Small intestine (tissue), 7 donors: ENCODE data around the gene TUBB2B. TPM values are rescaled to one million over a fixed set of nuclear protein-coding genes. Genes with fewer than 3 reads are reported as not detected.
"Not testable (repeated sequence)": the region's sequence is repeated elsewhere in the genome, so short reads cannot be mapped to it uniquely, and the experiment has no call there.

ENCODE experiments used
- DNase-seq, 2 donors: peaks; one replicate each; pipeline versions ENCODE4 v3.0.0 to v3.0.0-alpha.2; 2013
- FAIRE-seq: peaks from 2 replicates; lab custom pipeline; 2012; peaks lifted over from hg19 to GRCh38; lab: Jason Lieb, UNC
- H3K27ac ChIP-seq, 3 donors: one replicate each; pipeline ENCODE4 v1.5.1; 2013; ENCODE audit warnings: low read length in 2 of 3, mild to moderate bottlenecking in 2 of 3, control low read depth in 1 of 3, inconsistent platforms in 1 of 3, low read depth in 1 of 3, moderate library complexity in 1 of 3
- H3K27me3 ChIP-seq, 3 donors: one replicate each; pipeline ENCODE4 v1.6.1; 2013; ENCODE audit warnings: low read length in 3 of 3, inconsistent platforms in 1 of 3; ENCODE audit not compliant: control insufficient read depth in 3 of 3, insufficient read depth in 3 of 3
- H3K36me3 ChIP-seq, 3 donors: one replicate each; pipeline ENCODE4 v1.6.1; 2013; ENCODE audit warnings: low read length in 3 of 3, inconsistent platforms in 1 of 3, low read depth in 1 of 3, mild to moderate bottlenecking in 1 of 3, moderate library complexity in 1 of 3; ENCODE audit not compliant: control insufficient read depth in 3 of 3, insufficient read depth in 2 of 3
- H3K4me1 ChIP-seq, 3 donors: one replicate each; pipeline ENCODE4 v1.6.1; 2013; ENCODE audit warnings: low read length in 2 of 3, inconsistent platforms in 1 of 3, low read depth in 1 of 3, mild to moderate bottlenecking in 1 of 3, moderate library complexity in 1 of 3; ENCODE audit not compliant: control insufficient read depth in 3 of 3, insufficient read depth in 2 of 3
- H3K4me3 ChIP-seq, 3 donors: one replicate each; pipeline ENCODE4 v1.5.1; 2013; ENCODE audit warnings: low read length in 3 of 3, control low read depth in 1 of 3, inconsistent platforms in 1 of 3, low read depth in 1 of 3, mild to moderate bottlenecking in 1 of 3, moderate library complexity in 1 of 3
- H3K9me3 ChIP-seq, 2 donors: one replicate each; pipeline ENCODE4 v1.6.1; 2013; ENCODE audit warnings: low read depth in 1 of 2, low read length in 1 of 2; ENCODE audit not compliant: control insufficient read depth in 2 of 2, insufficient read depth in 1 of 2
- WGBS, 3 donors: extraction: QIAGEN DNeasy Blood & Tissue Kit; methylation state at CpG; one replicate each; pipeline ENCODE4 v1.1.7; 2013; 5-methylcytosine and 5-hydroxymethylcytosine counted together
- polyA plus RNA-seq, 4 donors: library from polyadenylated mRNA; stranded (reverse) in 3 of 4; unstranded in 1 of 4; fragments of 200-250 nt in 3 of 4; fragments of 120-200 nt in 1 of 4; gene quantifications; one replicate each; pipeline versions ENCODE4 v1.2.1 to v1.2.3, GENCODE V29; 2013
- donor health status: healthy with polysubstance abuse.
- donor health status: control.
- donor health status: control.
- donor health status: Bipolar disorder and iron deficiency.
- donor health status: healthy.

The TUBB2B gene
- polyA plus RNA-seq, 4 donors, result 3.4 to 23.1 (median 6.4) TPM

- not testable (repeated sequence) for H3K27ac ChIP-seq, H3K9me3 ChIP-seq, H3K27me3 ChIP-seq, FAIRE-seq, H3K4me1 ChIP-seq, H3K4me3 ChIP-seq, H3K36me3 ChIP-seq, DNase-seq
- 93 to 94% (median 94%) methylated on average over 7 of the region's 7 CpGs for WGBS, 3 donors
These were observed 17.3 kb upstream of the TUBB2B start for GRCh38 chr6:3244832-3245161.

- Histone ChIP-seq H3K27ac (no peak overlapping the region), H3K9me3 (no peaks in the 10 kb centered on the region), H3K27me3 (peaks cover 0 to 14% (median 2%) of the 10 kb centered on the region in 3 donors), H3K4me1 (peaks cover 0 to 8% (median 0%) of the 10 kb centered on the region in 3 donors), H3K36me3 (no peaks in the 10 kb centered on the region), H3K4me3 (no peak overlapping the region)
- 83 to 89% (median 88%) methylated on average over 8 of the region's 8 CpGs for WGBS, 3 donors
- no peak for FAIRE-seq
- no peak for DNase-seq
These were observed 16.8 kb upstream of the TUBB2B start for GRCh38 chr6:3244003-3244831.

- 89 to 92% (median 90%) methylated on average over 4 of the region's 4 CpGs for WGBS, 3 donors
- no peak for FAIRE-seq
- Histone ChIP-seq H3K9me3 (no peaks in the 10 kb centered on the region), H3K4me3 (no peak overlapping the region), H3K36me3 (no peaks in the 10 kb centered on the region), H3K27me3 (peaks cover 0 to 10% (median 2%) of the 10 kb centered on the region in 3 donors), H3K4me1 (no peaks in the 10 kb centered on the region), H3K27ac (no peak overlapping the region)
- no peak for DNase-seq
These were observed 15.3 kb upstream of the TUBB2B start for GRCh38 chr6:3242768-3243167.

- not testable (repeated sequence) for H3K27ac ChIP-seq, H3K9me3 ChIP-seq, DNase-seq, H3K4me3 ChIP-seq, H3K27me3 ChIP-seq, FAIRE-seq, H3K4me1 ChIP-seq, H3K36me3 ChIP-seq
- WGBS, 3 donors, result 85 to 96% (median 91%) methylated on average over 4 of the region's 4 CpGs
These were observed 14.3 kb upstream of the TUBB2B start for GRCh38 chr6:3241745-3242144.

- no peaks in the 10 kb centered on the region for H3K36me3 ChIP-seq
- peaks cover 0 to 10% (median 5%) of the 10 kb centered on the region in 3 donors for H3K27me3 ChIP-seq
- DNase-seq (no peak), FAIRE-seq (no peak)
- WGBS, 3 donors, result 71 to 80% (median 77%) methylated on average over 7 of the region's 7 CpGs
- no peaks in the 10 kb centered on the region for H3K4me1 ChIP-seq
- H3K9me3 ChIP-seq, result no peaks in the 10 kb centered on the region
- no peak overlapping the region for H3K27ac ChIP-seq
- H3K4me3 ChIP-seq, result no peak overlapping the region
These were observed 13.1 kb upstream of the TUBB2B start for GRCh38 chr6:3240595-3240994.

GRCh38 chr6:3239110-3239830 is 11.8 kb upstream of the TUBB2B start:
- peaks cover 0 to 15% (median 7%) of the 10 kb centered on the region in 3 donors for H3K27me3 ChIP-seq
- H3K27ac ChIP-seq, result no peak overlapping the region
- no peak for DNase-seq
- H3K4me3 ChIP-seq, result no peak overlapping the region
- no peaks in the 10 kb centered on the region for H3K9me3 ChIP-seq
- FAIRE-seq, result no peak
- no peaks in the 10 kb centered on the region for H3K36me3 ChIP-seq
- 63 to 82% (median 71%) methylated on average over 13 of the region's 13 CpGs for WGBS, 3 donors
- H3K4me1 ChIP-seq, result no peaks in the 10 kb centered on the region

GRCh38 chr6:3237761-3238662 is 10.6 kb upstream of the TUBB2B start:
- 77 to 80% (median 80%) methylated on average over 24 of the region's 24 CpGs for WGBS, 3 donors
- H3K9me3 ChIP-seq, result no peaks in the 10 kb centered on the region
- H3K27me3 ChIP-seq, result peaks cover 0 to 22% (median 8%) of the 10 kb centered on the region in 3 donors
- no peak overlapping the region for H3K4me3 ChIP-seq
- H3K36me3 ChIP-seq, result no peaks in the 10 kb centered on the region
- H3K27ac ChIP-seq, result no peak overlapping the region
- no peak for DNase-seq
- no peak for FAIRE-seq
- no peaks in the 10 kb centered on the region for H3K4me1 ChIP-seq

GRCh38 chr6:3236005-3236404 is 8.6 kb upstream of the TUBB2B start:
- Histone ChIP-seq H3K4me3 (no peak overlapping the region), H3K27me3 (peaks cover 0 to 38% (median 17%) of the 10 kb centered on the region in 3 donors), H3K9me3 (no peaks in the 10 kb centered on the region), H3K36me3 (no peaks in the 10 kb centered on the region), H3K4me1 (peaks cover 0 to 10% (median 2%) of the 10 kb centered on the region in 3 donors), H3K27ac (no peak overlapping the region)
- FAIRE-seq, result no peak
- no peak for DNase-seq
- WGBS, 3 donors, result 68 to 77% (median 75%) methylated on average over 3 of the region's 3 CpGs
